Kidney epithelial cell (primary cell): ENCODE results near the gene SLC35F1. TPM values are rescaled to one million over a fixed set of nuclear protein-coding genes. Genes with fewer than 3 reads are reported as not detected.

ENCODE experiments used
- DNase-seq: peaks from one replicate; pipeline ENCODE4 v3.0.0-alpha.2; 2010; ENCODE audit warnings: low read depth
- H3K27me3 ChIP-seq: 2 replicates; pipeline ENCODE4 v1.6.0; 2011; ENCODE audit warnings: low read length; ENCODE audit not compliant: control insufficient read depth, insufficient read depth
- H3K36me3 ChIP-seq: 2 replicates; pipeline ENCODE4 v1.5.1; 2011; ENCODE audit warnings: low read length; ENCODE audit not compliant: control insufficient read depth, insufficient read depth
- H3K4me3 ChIP-seq: 2 replicates; pipeline ENCODE4 v1.5.1; 2011; ENCODE audit warnings: low read depth, mild to moderate bottlenecking, control low read depth, low read length
- CTCF ChIP-seq: IDR thresholded peaks from 2 replicates; pipeline ENCODE4 v1.5.1; 2011; ENCODE audit warnings: mild to moderate bottlenecking, moderate library complexity, low read length, control low read depth, inconsistent platforms; ENCODE audit not compliant: insufficient read depth, poor library complexity, severe bottlenecking
- total RNA-seq: library from RNA; depleted of rRNA; stranded (reverse); fragments of >200 nt; gene quantifications from 2 replicates; pipeline ENCODE4 v1.2.3, GENCODE V29; 2015

Gene SLC35F1
- total RNA-seq, 1 donor from 2014 or later = 0.38 TPM

DNA sequence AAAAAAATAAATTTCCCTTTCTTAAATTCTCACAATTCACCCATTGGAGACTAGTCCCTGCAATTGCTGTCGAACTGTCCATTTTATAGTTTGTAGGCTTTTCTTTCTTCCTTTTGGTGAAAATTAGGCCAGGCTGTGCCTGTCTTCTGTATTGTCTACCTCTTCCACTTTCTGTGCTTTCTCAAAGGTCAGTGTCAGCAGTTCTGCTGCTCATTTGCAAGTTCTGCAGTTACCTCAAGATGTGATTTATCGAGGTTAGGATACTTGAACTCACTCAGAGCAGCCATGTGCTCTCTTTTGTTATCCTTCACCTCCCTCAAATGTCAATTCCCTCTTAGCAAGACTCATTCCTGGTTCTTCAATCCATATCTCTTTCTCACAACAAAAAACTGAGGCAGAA lies 179.1 kb downstream of the SLC35F1 start:
- Histone ChIP-seq H3K27me3 (no peaks in the 10 kb centered on the region), H3K4me3 (no peak overlapping the region), H3K36me3 (no peaks in the 10 kb centered on the region)
- no peak for TF ChIP-seq CTCF
- DNase-seq = no peak

DNA sequence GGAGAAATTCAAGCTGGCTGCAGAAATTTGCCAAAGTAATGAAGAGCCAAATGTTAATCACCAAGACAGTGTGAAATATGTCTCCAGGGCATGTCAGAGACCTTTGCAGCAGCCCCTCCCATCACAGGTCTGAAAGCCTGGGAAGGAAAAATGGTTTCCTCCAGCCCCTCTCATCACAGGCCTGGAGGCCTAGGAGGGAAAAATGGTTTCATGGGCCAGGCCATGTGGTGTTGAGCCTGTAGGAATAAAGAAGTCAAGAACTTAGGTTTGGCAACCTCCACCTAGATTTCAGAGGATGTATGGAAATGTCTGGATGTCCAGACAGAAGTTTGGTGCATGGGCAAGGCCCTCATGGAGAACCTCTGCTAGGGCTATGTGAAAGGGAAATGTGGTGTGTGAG lies 185.0 kb downstream of the SLC35F1 start:
- TF ChIP-seq CTCF = no peak
- DNase-seq = no peak
- H3K36me3 ChIP-seq = no peaks in the 10 kb centered on the region
- H3K4me3 ChIP-seq = no peak overlapping the region
- H3K27me3 ChIP-seq = no peaks in the 10 kb centered on the region

DNA sequence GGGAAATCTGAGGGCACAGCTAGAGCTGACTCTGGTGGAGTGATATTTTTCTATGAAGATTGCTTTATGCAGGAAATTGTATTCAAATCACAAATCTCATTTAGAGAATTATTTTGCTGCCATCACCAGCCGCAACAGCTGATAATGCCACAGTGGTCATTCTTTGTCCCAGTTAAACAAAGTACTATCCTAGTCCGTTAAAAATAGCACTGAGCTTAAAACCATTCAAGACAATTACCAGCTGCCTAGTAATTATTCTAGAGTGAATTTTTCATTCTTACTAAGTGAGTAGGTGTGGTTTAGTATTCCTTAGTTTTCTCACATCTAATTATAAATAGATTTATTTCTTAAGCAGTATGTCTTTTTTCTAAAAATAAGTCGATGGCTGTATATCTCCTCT lies 190.5 kb downstream of the SLC35F1 start:
- TF ChIP-seq CTCF = no peak
- no peak for DNase-seq
- H3K4me3 ChIP-seq = no peak overlapping the region
- no peaks in the 10 kb centered on the region for H3K27me3 ChIP-seq
- H3K36me3 ChIP-seq = no peaks in the 10 kb centered on the region

DNA sequence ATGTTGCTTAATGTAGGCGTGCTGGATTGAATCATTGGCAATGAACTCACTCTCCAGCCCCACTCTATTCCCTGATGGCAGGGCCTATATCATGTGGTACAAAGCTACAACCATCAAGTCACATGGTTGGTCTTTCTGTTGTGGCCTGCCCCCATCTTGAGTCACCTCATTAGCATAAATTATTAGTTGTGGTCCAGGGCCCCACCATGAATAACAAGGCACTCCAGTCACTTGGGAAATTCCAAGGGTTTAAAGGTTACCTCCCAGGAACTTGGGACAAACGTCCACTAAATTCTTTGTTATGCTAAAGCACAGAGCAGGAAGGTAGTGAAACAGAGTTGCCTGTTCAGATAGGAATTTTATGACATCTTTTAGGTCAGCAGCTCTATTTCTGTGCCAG lies 193.7 kb downstream of the SLC35F1 start:
- peak; percentile 28 for DNase-seq
- Histone ChIP-seq H3K4me3 (no peak overlapping the region), H3K36me3 (no peaks in the 10 kb centered on the region), H3K27me3 (no peaks in the 10 kb centered on the region)
- TF ChIP-seq CTCF = no peak

DNA sequence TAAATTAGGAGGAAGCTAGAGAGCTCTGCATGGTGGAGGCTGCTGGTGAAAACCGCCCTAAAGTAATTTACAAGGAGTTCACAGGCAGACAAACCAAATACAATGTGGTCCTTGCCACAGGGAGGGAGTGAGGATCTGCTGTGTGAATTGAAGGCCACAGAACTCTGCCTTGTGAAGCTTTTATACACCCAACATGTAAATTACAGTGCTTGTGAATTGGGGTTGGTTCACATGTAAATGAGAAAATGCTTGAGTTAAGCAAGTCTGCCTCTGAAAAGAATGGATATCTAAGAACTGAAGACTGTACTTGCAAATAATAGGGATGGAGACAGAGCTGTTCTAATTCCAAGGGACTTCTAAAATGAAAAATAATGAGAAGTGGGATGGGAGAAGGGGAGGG lies 194.2 kb downstream of the SLC35F1 start:
- no peak for TF ChIP-seq CTCF
- no peaks in the 10 kb centered on the region for H3K27me3 ChIP-seq
- DNase-seq = no peak
- H3K36me3 ChIP-seq = no peaks in the 10 kb centered on the region
- no peak overlapping the region for H3K4me3 ChIP-seq

DNA sequence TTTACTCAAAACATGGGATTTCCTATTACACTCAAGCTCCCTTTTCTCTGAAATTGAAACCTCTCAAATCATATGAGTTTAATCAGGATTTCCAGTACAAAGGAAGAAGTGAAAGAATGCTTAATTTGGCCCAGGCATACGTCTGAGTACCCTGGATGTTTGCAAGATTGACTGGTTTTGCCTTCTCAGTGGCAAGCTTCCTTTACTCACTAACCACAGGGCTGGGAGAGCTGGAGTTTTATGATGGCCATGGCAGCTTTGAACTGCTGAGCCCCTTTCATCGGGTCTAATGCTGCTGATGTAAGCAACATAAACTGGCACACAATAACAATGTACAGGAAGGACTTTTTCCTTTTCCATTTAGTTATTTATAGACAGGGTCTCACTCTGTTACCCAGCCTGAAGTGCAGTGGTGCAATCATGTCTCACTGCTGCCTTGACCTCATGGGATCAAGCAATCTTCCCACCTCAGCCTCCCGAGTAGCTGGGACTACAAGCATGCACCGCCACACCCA lies 194.8 kb downstream of the SLC35F1 start:
- H3K4me3 ChIP-seq = no peak overlapping the region
- H3K27me3 ChIP-seq = no peaks in the 10 kb centered on the region
- DNase-seq = no peak
- H3K36me3 ChIP-seq = no peaks in the 10 kb centered on the region
- no peak for TF ChIP-seq CTCF
